CD4-positive, alpha-beta T cell treated with Interleukin-12 subunit alpha and Interleukin-12 subunit beta, for 1 hour (primary cell): ENCODE data around the gene RBFOX1.

Experiments
- DNase-seq: peaks from one replicate; pipeline ENCODE4 v3.0.0-alpha.2; 2020

The RBFOX1 gene

GRCh38 chr16:7615565-7615964 is 282.9 kb downstream of the RBFOX1 start:
- no peak for DNase-seq

- DNase-seq, result no peak
These were observed 292.5 kb downstream of the RBFOX1 start for GRCh38 chr16:7624871-7625766.

- no peak for DNase-seq
These were observed 296.3 kb downstream of the RBFOX1 start for GRCh38 chr16:7628981-7629380.

- DNase-seq, result no peak
These were observed 296.9 kb downstream of the RBFOX1 start for GRCh38 chr16:7629571-7629970.

- DNase-seq, result no peak
These were observed 304.8 kb downstream of the RBFOX1 start for GRCh38 chr16:7637446-7637845.

GRCh38 chr16:7638306-7638705 is 305.7 kb downstream of the RBFOX1 start:
- no peak for DNase-seq

- DNase-seq, result no peak
These were observed 307.7 kb downstream of the RBFOX1 start for GRCh38 chr16:7640334-7640733.

- DNase-seq, result no peak
These were observed 311.5 kb downstream of the RBFOX1 start for GRCh38 chr16:7644176-7644575.

- DNase-seq, result no peak
These were observed 312.2 kb downstream of the RBFOX1 start for GRCh38 chr16:7644811-7645210.

- DNase-seq, result no peak
These were observed 314.3 kb downstream of the RBFOX1 start for GRCh38 chr16:7646821-7647500.

- DNase-seq, result no peak
These were observed 317.8 kb downstream of the RBFOX1 start for GRCh38 chr16:7650431-7650830.

- DNase-seq, result no peak
These were observed 319.3 kb downstream of the RBFOX1 start for GRCh38 chr16:7651803-7652570.

GRCh38 chr16:7653746-7654461 is 321.3 kb downstream of the RBFOX1 start:
- no peak for DNase-seq

- DNase-seq, result no peak
These were observed 343.0 kb downstream of the RBFOX1 start for GRCh38 chr16:7675628-7676027.

- DNase-seq, result no peak
These were observed 347.7 kb downstream of the RBFOX1 start for GRCh38 chr16:7680296-7680695.

- DNase-seq, result no peak
These were observed 356.2 kb downstream of the RBFOX1 start for GRCh38 chr16:7688811-7689210.

- DNase-seq, result no peak
These were observed 356.6 kb downstream of the RBFOX1 start for GRCh38 chr16:7689234-7689633.

GRCh38 chr16:7691533-7691932 is 358.9 kb downstream of the RBFOX1 start:
- DNase-seq, result no peak

- no peak for DNase-seq
These were observed 371.0 kb downstream of the RBFOX1 start for GRCh38 chr16:7703672-7704071.

GRCh38 chr16:7705885-7706284 is 373.2 kb downstream of the RBFOX1 start:
- DNase-seq, result no peak

GRCh38 chr16:7709186-7709585 is 376.5 kb downstream of the RBFOX1 start:
- no peak for DNase-seq

- no peak for DNase-seq
These were observed 380.6 kb downstream of the RBFOX1 start for GRCh38 chr16:7713244-7713643.

- no peak for DNase-seq
These were observed 382.1 kb downstream of the RBFOX1 start for GRCh38 chr16:7714775-7715174.
